ENCODE data around the gene TBCCD1.

GRCh38 chr3:186511702-186512101 is 55.4 kb downstream of the TBCCD1 start:
- TF ChIP-seq CTCF (IDR thresholded peaks at IDR 0.05) (no peak), POLR2A (IDR thresholded peaks at IDR 0.05) (no peak)

Data from body of pancreas (tissue), 4 donors.